Fibroblast of lung (primary cell): ENCODE results near the gene MAP2K2. TPM values are rescaled to one million over a fixed set of nuclear protein-coding genes. Genes with fewer than 3 reads are reported as not detected.

ENCODE experiments used
- DNase-seq, 2 donors: peaks; one replicate each; pipeline versions ENCODE4 v3.0.0 to v3.0.0-alpha.2; 2010; ENCODE audit warnings: low read depth in 2 of 2
- H2AFZ ChIP-seq: 2 replicates; pipeline ENCODE4 v1.5.1; 2012; ENCODE audit warnings: low read length, control low read depth, inconsistent platforms
- H3K27ac ChIP-seq: 2 replicates; pipeline ENCODE4 v1.5.1; 2011; ENCODE audit warnings: low read length, control low read depth; ENCODE audit not compliant: insufficient read depth
- H3K27me3 ChIP-seq: 2 replicates; pipeline ENCODE4 v1.5.1; 2011; ENCODE audit warnings: mild to moderate bottlenecking, low read length; ENCODE audit not compliant: control insufficient read depth, insufficient read depth
- H3K36me3 ChIP-seq: 2 replicates; pipeline ENCODE4 v1.5.1; 2011; ENCODE audit warnings: low read length; ENCODE audit not compliant: control insufficient read depth, insufficient read depth
- H3K4me1 ChIP-seq: 2 replicates; pipeline ENCODE4 v1.5.1; 2011; ENCODE audit warnings: low read length; ENCODE audit not compliant: control insufficient read depth, insufficient read depth; ENCODE audit errors: extremely low read depth
- H3K4me2 ChIP-seq: 2 replicates; pipeline ENCODE4 v1.5.1; 2011; ENCODE audit warnings: low read length, control low read depth; ENCODE audit not compliant: insufficient read depth; ENCODE audit errors: extremely low read depth
- H3K4me3 ChIP-seq, 4 experiments: fragments of 200-600 bp in 1 of 4; sonication (generic) in 1 of 4; replicated peaks in 1 of 4; 2 replicates each; pipeline ENCODE4 v1.5.1; 2011 to 2016; ENCODE audit warnings: low read length in 4 of 4, low read depth in 3 of 4, mild to moderate bottlenecking in 3 of 4, control low read depth in 2 of 4, inconsistent platforms in 1 of 4, mixed read lengths in 1 of 4; ENCODE audit not compliant: insufficient read depth in 1 of 4; ENCODE audit errors: control extremely low read depth in 1 of 4
- H3K79me2 ChIP-seq: 2 replicates; pipeline ENCODE4 v1.5.1; 2012; ENCODE audit warnings: mild to moderate bottlenecking, low read length, inconsistent platforms; ENCODE audit not compliant: control insufficient read depth, insufficient read depth
- H3K9ac ChIP-seq: 2 replicates; pipeline ENCODE4 v1.5.1; 2011; ENCODE audit warnings: mild to moderate bottlenecking, low read length, control low read depth; ENCODE audit not compliant: insufficient read depth
- H3K9me3 ChIP-seq: 2 replicates; pipeline ENCODE4 v1.5.1; 2012; ENCODE audit warnings: low read depth, low read length; ENCODE audit not compliant: control insufficient read depth, insufficient read depth
- H4K20me1 ChIP-seq: 2 replicates; pipeline ENCODE4 v1.5.1; 2011; ENCODE audit warnings: low read length; ENCODE audit not compliant: control insufficient read depth, insufficient read depth; ENCODE audit errors: extremely low read depth
- CTCF ChIP-seq, 2 donors: IDR thresholded peaks in 1 of 2; conservative IDR thresholded peaks in 1 of 2; 1 replicate in 1 of 2; 2 replicates in 1 of 2; pipeline ENCODE4 v1.5.1; 2011 to 2012; ENCODE audit warnings: low read length in 2 of 2, control low read depth in 1 of 2, inconsistent platforms in 1 of 2, low read depth in 1 of 2, mild to moderate bottlenecking in 1 of 2
- EZH2 ChIP-seq: IDR thresholded peaks from 2 replicates; pipeline ENCODE4 v1.5.1; 2012; ENCODE audit warnings: low read length, control low read depth, mild to moderate bottlenecking; ENCODE audit errors: missing control alignments
- polyA plus RNA-seq, 2 donors: library from polyadenylated mRNA; depleted of rRNA in 1 of 2; stranded (reverse) in 1 of 2; unstranded in 1 of 2; fragments of >200 nt; gene quantifications; 2 replicates each; pipeline ENCODE4 v1.2.1, GENCODE V29; 2011 to 2012; ENCODE audit warnings: missing spikeins in 1 of 2
- total RNA-seq: library from RNA; depleted of rRNA; stranded (reverse); fragments of >200 nt; gene quantifications from 2 replicates; pipeline ENCODE4 v1.2.1, GENCODE V29; 2014

Gene MAP2K2
- total and polyA plus RNA-seq, 2 donors (not counting 1 experiment from before 2014, with no cell fraction given), result 61.6 to 159 TPM

DNA sequence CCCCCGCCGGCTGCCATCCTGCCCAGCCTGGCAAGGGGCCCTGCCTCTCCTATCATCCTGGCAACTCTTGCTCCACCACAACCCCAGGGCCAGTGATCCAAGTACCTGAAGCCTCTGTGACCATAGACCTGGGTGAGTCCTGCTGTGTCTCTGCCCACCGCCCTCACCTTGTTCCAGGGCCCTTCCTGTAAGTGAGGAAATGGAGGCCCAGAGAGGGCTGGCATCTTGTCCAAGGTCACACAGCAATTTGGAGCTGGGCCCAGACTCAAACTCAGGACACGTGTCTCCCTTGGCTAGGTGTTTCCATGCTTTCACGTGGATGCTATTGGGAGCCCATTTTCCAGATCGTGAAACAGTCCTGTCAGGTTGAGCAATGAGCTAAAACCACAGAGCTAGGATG lies 33.2 kb upstream of the MAP2K2 start:
- Histone ChIP-seq H3K9ac (no peak overlapping the region), H3K4me3 (no peak overlapping the region), H3K9me3 (no peaks in the 10 kb centered on the region), H4K20me1 (no peaks in the 10 kb centered on the region), H2AFZ (no peak overlapping the region), H3K79me2 (no peaks in the 10 kb centered on the region), H3K4me2 (no peak overlapping the region), H3K27me3 (peaks cover 3% of the 10 kb centered on the region), H3K27ac (no peak overlapping the region), H3K36me3 (no peaks in the 10 kb centered on the region), H3K4me1 (no peaks in the 10 kb centered on the region)
- no peak for DNase-seq
- TF ChIP-seq EZH2 (no peak), CTCF (conservative IDR thresholded peaks at IDR 0.05 in 1 of 2, IDR thresholded peaks at IDR 0.05 in 1 of 2; ENCODE audit: low read depth in 1 of 2, low read length in 2 of 2) (no peak)

- Histone ChIP-seq H3K4me1 (no peaks in the 10 kb centered on the region), H3K79me2 (no peaks in the 10 kb centered on the region), H3K36me3 (no peaks in the 10 kb centered on the region), H3K27me3 (peaks cover 3% of the 10 kb centered on the region), H3K9ac (no peak overlapping the region), H3K9me3 (no peaks in the 10 kb centered on the region), H3K4me3 (no peak overlapping the region), H2AFZ (no peak overlapping the region), H3K4me2 (no peak overlapping the region), H4K20me1 (no peaks in the 10 kb centered on the region), H3K27ac (no peak overlapping the region)
- TF ChIP-seq EZH2, result no peak
- TF ChIP-seq CTCF (conservative IDR thresholded peaks at IDR 0.05 in 1 of 2, IDR thresholded peaks at IDR 0.05 in 1 of 2; ENCODE audit: low read depth in 1 of 2, low read length in 2 of 2), result no peak
- no peak for DNase-seq
Observed at GRCh38 chr19:4154571-4155312, 30.8 kb upstream of the MAP2K2 start.

DNA sequence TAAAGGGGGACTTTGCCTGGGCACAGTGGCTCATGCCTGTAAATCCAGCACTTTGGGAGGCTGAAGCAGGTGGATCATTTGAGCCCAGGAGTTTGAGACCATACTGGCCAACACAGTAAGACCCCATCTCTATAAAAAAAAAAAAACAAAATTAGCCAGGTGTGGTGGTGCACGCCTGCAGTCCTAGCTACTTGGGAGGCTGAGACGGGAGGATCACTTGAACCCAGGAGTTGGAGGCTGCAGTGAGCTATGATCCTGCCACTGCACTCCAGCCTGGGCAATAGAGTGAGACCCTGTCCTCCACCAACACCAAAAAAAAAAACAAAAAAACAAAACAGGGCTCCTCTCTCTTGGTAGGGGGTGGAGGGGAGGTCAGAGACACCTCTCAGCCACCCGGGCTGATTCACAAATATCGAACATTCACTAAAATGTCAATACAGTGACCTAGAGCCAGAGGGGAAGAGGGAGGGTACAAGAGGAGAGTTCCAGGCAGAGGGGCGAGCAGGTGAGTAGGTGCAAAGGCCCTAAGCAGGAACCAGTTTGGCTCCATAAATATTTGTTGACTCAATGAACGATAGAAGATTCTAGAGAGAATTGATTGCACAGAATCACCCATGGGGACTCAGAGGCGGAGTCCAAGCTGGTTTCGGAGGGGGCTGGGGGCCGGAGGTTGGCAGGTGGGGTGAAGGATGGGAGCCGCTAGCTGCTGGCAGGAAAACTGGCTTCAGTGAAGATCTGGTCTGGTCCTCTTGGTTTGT lies 28.5 kb upstream of the MAP2K2 start:
- no peak overlapping the region for H2AFZ ChIP-seq
- no peaks in the 10 kb centered on the region for H4K20me1 ChIP-seq
- H3K27ac ChIP-seq, result no peak overlapping the region
- H3K9ac ChIP-seq, result no peak overlapping the region
- H3K4me3 ChIP-seq, result no peak overlapping the region
- no peaks in the 10 kb centered on the region for H3K4me1 ChIP-seq
- no peaks in the 10 kb centered on the region for H3K36me3 ChIP-seq
- H3K9me3 ChIP-seq, result no peaks in the 10 kb centered on the region
- TF ChIP-seq CTCF (conservative IDR thresholded peaks at IDR 0.05 in 1 of 2, IDR thresholded peaks at IDR 0.05 in 1 of 2; ENCODE audit: low read depth in 1 of 2, low read length in 2 of 2) (no peak), EZH2 (no peak)
- no peak overlapping the region for H3K4me2 ChIP-seq
- H3K27me3 ChIP-seq, result peaks cover 7% of the 10 kb centered on the region
- DNase-seq, result no peak
- H3K79me2 ChIP-seq, result no peaks in the 10 kb centered on the region
